NCI-H526 treated with DMSO at 0.1 percent for 48 hours (cell line): ENCODE results near the gene ENC1.

Experiments used
- DNase-seq: peaks from one replicate; lab custom pipeline; 2025; lab: John Stamatoyannopoulos, UW

Gene ENC1

GRCh38 chr5:74657165-74657564 is 16.6 kb upstream of the ENC1 start:
- DNase-seq, result no peak

DNA sequence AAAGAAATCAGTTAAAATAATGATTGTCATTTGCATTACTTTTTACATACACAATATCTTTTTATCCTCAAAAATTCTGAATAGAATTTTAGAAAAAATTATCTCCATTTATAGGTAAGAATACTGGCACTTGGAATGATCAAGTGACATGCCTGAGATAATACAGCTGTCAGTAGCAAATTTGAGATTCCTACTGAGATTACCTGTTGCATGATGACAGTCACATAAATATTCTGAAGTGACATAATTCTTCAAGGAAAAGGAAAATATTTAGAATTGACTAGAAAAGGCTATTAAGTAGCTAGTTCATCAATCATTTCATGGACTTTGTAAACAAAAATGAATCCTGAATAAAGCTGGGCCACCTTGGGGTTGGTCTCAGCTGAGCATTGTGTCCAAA is 15.2 kb upstream of the ENC1 start:
- DNase-seq, result no peak

GRCh38 chr5:74655206-74655605 is 14.7 kb upstream of the ENC1 start:
- DNase-seq, result no peak

- DNase-seq, result no peak
These were observed 13.5 kb upstream of the ENC1 start for GRCh38 chr5:74653991-74654390.

GRCh38 chr5:74652576-74652975 is 12.0 kb upstream of the ENC1 start:
- DNase-seq, result no peak

- no peak for DNase-seq
These were observed 11.2 kb upstream of the ENC1 start for GRCh38 chr5:74651710-74652109.

DNA sequence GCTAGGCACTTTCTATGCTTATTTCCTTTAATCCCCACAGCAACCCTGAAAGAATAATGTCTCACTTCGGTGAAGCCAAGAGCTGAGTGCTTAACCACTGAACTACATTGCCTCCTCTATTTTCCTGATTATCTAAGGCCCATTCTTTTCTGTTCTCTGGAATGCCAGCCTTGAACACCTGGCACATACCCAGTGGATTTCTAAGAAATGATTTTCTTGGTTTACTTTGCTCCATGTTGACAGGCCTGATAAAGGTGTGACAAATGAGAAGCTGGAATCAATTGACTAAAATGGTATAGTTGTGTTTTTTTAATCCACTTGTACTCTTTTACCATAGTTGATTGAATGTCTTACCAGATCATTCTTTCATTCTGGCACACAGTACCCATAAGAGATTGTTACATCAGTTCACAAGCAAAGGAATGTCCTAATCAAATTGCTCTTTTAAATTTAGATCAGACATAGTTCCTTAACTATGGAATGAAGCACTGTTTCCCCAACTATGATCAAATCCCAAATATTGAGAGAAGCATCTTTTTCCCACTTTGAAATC is 9.0 kb upstream of the ENC1 start:
- no peak for DNase-seq

GRCh38 chr5:74648835-74649293 is 8.3 kb upstream of the ENC1 start:
- DNase-seq, result peak; percentile 48

DNA sequence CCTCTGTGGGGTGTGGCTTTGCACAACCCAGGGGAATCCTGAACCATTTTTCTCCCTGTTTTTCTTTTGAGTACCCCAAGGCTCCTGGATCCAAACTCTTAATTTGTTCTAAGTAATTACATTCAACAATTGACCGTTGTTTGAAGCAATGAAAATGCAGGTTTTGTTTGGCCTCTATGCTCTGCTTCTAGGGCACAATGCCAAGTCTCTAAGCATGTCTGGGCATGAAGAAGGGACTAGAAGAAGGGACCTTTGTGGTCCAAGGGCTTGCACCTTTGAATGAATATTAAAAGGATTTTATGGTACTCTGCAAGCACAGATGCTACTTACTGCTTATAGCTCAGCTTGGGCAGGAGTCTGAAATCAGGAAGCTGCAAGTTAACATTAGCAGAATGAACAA is 6.6 kb upstream of the ENC1 start:
- DNase-seq, result peak; percentile 58

GRCh38 chr5:74643111-74643562 is 2.6 kb upstream of the ENC1 start:
- DNase-seq, result no peak

DNA sequence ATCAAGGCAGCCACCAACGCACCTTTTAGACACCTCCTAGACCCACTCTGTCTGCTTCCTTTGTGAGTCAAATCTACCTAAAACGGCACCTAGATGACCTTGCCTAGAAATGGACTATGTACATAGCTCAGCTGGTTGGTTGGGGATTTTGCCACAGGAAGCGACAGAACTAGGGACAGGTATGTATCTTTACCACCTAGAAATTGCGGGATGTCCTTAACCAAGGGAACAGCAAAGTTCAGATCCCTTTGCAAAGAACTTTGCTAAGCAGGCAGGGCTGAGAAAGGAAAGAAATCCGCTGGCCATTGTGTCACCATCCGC is 2.0 kb upstream of the ENC1 start:
- no peak for DNase-seq

GRCh38 chr5:74641735-74642542 is 1.4 kb upstream of the ENC1 start:
- peak; percentile 69 for DNase-seq

DNA sequence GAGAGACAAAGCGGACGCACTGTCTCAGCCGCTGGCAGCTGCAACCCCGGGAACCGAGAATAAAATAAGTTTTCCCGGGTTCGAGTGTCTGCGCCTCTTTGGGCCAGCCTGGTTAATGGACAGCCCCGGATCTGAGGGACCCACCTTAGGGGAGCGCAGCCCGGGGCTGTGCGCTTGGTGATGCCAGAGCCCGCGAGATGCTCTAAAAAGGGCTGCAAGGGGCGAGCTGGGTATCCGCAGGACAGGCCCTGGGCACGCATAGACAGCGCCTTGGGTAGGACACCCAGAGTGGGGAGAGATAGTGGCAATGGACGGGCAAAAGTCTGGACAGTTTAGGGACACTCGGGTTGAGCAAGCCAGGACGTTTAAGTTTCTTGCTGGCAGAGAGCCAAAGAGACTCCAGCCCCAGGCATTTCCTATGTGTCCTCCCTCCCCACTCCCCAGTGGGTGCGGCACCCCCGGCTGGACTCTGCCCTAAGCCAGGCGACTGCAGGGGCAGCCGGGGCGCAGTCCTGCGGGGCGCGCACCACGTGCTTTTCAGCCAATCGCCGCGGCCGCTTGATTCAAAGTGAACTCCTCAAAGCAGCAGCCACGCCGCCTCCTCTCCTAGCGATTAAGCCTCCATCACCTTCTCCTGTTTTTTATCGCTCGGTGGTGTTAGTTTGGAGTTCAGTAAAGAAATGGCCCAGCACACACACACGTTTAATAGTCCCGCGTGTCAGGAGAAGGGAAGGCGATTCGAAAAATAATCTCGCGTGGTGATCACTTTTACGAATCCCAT is 616 bp upstream of the ENC1 start:
- peak; percentile 47 for DNase-seq

DNA sequence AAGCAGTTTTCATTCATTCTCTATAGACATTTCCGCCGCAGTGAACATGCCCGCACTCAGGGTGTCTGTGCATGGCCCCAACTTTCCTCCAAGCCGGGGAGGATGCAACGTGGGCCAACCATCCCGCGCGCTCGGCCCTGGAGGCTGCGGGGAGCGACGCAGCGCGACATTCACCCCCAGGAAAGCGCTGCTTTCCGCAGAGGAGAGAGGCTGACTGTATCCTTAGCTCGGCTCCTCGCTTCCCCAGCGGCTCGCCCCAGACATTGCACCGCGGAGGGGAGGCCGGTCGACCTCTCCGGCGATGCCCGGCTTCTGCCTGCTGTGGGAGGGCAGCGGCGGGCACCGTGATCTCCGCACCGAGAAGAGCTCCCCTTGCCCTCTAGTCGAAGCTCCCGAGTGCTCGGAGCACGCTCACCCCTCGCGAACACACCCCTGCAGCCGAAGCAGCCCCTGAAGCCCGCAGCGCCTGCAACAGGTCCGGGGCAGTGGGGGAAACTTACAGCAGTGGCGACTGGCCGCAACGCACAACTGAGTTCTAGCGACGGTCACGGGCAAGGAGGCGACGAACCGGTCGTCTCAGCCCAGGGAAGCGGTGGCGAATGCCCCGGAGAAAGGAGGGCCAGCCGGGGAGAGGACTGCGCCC is 600 bp downstream of the ENC1 start:
- peak; percentile 12 for DNase-seq

DNA sequence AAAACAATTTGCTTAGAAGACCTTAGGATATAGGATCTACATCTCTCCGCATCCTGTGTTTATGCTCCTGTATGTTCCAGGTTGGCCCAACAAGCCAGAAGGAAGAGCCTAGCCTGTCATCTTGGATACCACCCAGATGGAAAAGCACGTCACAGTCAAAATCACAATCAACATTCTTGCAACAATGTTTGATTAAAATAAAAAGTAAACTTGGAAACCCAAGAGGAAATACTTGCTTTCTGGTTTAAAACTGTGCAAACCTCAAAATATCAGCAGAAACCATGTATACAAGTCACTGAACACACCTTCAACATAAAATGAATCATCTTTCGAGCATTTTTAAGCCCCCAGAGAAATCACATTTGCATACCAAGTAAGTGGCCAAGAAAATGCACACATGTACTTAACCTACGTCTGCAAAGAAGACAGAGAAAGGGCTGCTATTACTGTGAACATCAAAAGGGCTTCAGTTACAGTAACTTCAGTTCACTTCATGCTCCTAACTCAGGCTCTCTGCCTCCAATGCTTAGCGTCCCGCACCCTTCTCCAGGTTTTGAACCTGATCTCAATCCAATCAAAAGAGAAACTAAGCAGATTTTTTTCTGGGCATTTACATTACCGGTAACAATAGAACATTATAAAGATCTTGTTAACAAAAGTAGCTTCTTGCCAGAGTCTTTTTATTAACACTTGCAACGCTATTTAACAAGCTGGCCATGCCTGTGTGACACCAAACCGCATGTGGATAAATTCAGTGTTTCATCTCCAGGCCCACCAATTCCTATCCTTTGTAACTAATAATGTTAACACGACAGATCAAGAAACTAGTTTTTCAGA is 1.3 kb downstream of the ENC1 start:
- DNase-seq, result peak; percentile 22

- DNase-seq, result no peak
These were observed 2.0 kb downstream of the ENC1 start for GRCh38 chr5:74638544-74638969.

DNA sequence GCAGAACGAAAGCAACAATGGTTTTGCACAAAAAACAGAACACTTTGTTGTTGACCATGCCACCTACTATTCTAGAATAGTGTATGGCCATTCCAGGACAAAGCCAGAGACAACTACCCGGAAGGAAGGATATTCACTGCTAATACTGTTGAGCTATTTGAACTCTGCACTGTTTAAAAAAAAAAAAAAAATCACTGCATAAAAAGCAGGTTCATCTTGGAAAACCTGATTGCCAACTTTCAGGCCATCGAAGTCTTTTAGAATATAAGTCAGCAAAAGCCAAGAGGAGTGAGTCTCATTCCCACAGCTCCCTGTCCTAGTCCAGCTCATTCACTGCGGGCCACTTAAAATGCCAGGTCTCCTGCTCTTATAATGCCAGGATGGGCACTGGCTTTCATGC is 4.0 kb downstream of the ENC1 start:
- no peak for DNase-seq

GRCh38 chr5:74636149-74636548 is 4.4 kb downstream of the ENC1 start:
- DNase-seq, result no peak

DNA sequence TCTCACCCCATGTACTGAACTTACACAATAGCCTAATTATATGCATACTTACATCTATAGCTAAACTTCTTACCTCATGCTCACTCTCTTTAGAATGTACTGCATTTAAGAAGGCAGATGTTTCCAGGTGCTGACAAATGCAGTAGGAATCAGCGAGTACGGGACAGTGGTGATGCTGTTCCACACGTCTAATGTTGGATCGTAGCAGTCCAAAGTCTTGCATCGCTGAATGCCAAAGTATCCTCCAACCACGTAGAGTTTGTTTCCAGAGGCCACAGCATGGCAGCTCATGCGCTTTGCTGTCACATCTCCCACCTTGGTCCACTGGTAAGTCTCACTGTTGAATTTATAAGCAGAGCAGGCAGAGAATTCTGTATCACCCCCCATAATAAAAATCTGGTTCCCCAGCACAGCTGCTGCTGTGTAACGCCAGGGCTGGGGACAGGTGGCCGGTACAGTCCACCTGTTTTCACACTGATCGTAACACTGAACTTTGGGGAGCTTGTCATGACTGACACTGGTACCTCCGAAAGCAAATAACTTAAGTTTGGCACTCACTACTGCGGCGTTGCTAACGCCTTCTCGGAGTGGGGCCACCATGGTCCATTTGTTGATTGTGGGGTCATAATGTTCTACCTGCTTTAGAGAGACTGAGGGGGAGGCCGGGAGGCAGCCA is 5.8 kb downstream of the ENC1 start:
- no peak for DNase-seq

DNA sequence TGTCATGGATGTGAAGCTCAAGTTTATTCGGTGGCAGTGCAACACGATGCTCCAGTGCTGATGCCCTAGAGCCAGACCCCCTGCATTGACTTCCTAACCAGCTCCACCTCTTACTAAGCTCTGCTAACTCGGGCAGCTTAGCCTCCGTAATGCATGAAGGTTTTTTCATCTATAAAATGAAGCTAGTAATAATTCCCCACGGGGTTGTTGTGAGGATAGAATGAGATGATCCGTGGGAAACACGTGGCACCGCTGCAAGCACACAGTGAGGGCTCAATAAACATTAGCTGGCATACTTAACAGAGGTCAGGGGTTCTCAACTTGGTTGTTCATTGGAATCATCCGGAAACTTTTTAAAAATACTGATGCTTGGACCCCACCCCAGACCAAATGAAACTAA is 6.8 kb downstream of the ENC1 start:
- no peak for DNase-seq

GRCh38 chr5:74632947-74633356 is 7.6 kb downstream of the ENC1 start:
- no peak for DNase-seq
